ENCODE results near the gene XCR1.

Gene XCR1

GRCh38 chr3:45983770-45984169, 43.5 kb downstream of the XCR1 start:
- no peak for DNase-seq (ENCODE audit: low read depth)

GRCh38 chr3:45981346-45982074, 45.8 kb downstream of the XCR1 start:
- no peak for DNase-seq (ENCODE audit: low read depth)

DNA sequence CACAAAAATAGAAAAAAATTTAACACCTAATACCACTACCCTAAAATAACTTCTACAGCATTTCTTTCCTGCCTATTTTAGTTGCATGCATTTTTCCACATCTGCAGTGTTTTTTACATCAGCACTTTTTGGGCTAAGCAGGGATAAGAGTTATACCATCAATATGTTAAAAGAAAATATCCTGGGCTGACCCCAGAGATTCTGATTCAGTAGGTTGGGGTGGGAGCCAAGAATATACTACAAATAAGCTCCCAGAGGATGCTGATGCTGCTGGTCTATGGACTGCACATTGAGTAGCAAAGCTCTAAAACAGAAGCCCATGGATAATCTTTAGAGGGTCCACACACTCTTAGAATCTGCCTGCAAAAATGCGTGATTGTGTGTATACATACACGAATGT, 46.5 kb downstream of the XCR1 start:
- DNase-seq (ENCODE audit: low read depth), result no peak

DNA sequence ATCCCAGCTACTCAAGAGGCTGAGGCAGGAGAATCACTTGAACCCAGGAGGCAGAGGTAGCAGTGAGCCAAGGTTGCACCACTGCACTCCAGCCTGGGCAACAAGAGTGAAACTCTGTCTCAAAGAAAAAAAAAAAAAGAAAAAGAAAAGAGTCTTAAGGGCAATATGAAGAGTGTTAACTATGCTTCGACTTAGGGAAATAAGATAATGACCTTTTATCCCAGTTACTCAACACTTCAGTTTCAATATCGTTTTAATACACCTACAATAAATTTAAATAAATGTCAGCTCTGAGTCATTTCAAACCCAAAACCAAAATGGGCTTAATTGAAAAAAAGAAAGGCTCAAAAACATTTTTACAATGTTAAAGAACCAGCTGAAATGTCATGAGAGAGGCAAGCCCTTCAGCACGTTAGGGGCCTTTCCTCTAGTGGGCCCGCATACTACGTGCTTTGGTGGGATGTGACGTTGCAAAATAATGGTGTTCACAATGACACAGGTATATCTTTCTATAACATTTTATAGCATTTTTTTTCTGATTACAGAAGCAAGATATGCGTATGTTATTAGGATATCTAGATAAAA, 47.0 kb downstream of the XCR1 start:
- DNase-seq (ENCODE audit: low read depth), result peak; percentile 30

DNA sequence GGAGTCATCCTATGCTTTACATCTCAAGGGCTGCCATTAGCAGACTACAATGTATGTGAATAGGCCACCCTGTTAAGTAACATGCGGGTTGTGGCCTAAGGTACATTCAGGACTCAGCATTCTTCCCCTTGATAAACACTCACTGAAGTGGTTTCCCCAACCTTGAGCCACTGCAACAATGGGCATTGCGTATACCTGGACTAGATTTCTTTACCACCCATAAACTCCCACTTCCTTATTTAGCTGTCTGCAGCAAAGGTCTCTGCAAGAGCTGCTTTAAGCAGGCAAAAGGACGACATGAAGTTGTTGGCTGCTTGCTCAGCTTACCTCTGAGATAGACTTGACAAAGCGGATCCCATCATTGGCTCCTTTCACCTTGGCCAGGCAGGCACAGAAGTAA, 47.9 kb downstream of the XCR1 start:
- DNase-seq (ENCODE audit: low read depth), result no peak

DNA sequence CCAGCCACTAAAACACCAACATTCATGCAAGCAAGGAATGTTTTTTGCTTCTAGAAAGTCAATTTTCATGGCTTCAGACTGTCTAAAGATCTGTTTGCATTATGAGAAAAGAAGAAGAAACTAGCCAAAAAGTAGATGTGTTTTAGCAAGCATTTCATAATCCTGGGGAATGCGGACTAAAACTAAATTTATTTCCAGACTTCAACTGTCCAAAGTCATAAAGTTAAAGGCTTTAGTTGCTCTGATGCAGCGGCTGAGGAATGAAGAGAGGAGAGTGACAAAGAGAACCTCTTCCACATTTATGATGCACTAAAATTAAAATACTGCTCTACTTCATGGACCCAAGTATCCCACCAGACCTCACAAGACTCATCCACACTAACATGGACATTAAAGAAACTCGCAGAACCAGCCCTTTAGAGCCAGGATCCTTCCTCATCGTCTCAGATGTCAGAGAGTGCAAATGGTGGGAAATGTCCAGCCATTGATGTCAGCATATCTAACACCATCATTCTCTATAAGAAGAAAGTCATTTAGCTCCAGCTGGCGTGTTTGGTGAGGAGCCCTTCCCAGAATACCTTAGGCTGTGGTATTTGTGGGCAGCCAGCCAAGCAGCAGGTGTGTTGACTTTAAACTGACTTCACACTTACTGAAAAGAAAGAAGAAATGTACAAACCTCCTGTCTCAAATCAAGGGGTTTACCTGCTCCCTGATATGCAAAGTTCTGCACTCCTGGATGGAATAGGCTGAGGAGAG, 49.1 kb downstream of the XCR1 start:
- peak; percentile 23 for DNase-seq (ENCODE audit: low read depth)

DNA sequence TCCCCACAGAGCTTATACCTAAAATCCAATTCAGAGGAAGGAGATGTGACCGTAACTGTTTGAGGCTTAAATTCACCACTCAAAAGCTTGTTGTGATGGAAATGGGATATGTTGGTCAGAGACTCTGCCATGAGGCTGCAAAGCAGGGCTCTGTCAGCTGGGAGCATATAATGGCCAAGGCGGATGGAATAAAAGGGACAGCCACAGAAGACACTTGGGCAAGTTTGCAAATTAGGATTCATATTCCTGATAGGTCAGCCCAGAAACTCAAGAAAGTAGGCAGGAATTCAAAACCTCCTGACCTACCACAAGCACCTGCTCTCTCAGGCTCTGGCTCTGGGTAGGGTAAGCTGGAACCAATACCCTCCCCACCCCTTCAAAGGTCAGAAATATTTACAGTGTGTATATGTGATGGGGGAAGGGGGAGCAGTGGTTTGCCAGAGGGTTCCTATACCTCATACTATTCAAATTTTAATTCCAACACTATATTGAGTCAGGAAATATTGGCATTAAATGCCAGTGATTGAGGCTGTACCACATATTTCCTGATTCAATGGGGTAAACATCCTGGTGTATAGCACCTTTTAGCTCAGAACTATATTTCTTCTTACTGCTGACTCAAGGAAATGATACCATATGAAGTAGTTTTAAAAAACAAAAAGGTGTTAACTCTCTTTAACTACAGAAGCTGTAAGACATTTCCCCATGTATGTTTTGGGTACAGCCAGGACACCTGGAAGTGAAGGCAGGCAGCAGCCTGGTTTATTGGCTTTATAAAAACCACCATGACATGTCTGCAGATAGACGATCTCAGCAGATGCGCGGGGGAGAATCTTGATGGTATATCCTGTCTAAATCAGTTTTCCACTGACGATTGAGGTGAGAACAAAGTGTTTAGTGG, 50.8 kb downstream of the XCR1 start:
- peak; percentile 33 for DNase-seq (ENCODE audit: low read depth)

DNA sequence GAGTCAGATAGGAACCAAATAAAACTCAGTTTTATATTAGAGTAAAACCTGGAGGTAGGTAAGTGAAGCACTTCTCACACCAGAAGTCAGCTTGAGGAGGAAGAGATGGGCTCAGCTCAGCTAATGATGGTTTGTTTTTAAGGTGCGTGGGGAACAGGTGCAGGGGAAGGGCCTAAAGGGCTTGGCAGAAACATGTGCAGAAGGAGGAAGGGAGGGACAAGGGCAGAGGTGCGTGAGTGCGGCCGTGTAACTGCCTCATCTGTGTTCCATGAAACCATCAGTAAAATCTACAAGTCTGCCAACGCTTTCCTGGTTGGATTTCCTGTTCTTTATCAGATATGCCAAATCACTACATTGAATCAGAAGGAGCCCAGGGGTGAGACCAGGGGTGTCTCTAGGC, 51.6 kb downstream of the XCR1 start:
- DNase-seq (ENCODE audit: low read depth), result no peak

DNA sequence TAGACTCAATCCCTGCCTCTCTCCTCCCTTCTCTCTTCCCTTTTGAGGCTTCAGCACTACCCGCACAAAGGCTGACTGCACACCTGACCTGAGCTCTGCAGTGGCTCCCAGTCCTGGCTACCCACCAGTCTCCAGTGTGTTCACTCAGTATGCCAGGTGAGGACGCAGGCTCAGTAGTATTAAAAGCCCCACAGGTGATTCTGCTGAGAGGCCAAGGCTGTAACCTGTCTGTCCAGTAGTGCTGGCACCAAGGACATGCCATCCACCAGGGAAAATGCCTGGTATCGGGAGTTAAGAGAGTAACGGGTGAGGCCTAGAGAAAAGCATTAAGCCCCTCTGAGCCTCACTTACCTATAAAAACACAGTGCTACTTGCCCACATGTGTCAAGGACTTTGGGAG, 52.6 kb downstream of the XCR1 start:
- no peak for DNase-seq (ENCODE audit: low read depth)

GRCh38 chr3:45972534-45973402, 54.5 kb downstream of the XCR1 start:
- DNase-seq (ENCODE audit: low read depth), result no peak

DNA sequence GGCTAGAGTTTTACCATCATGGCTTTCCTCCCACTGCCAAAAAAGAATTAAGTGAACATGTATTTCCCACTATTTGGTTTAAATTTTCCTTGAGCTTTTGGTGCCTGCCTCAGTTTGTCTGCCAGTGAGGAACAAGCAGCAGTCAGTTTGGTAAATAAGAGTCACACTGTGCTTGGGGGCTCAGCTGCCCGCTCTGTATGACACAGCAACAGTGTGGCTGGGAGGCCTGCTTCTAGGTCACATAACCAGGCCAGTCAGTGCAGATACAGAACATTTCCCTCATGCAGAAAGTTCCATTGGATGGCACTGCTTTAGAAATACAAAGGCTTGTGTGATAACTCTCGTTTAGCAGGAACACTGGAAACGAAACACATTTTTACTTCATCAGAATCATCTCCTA, 57.3 kb downstream of the XCR1 start:
- no peak for DNase-seq (ENCODE audit: low read depth)

GRCh38 chr3:45969116-45969515, 58.2 kb downstream of the XCR1 start:
- no peak for DNase-seq (ENCODE audit: low read depth)

GRCh38 chr3:45968706-45969105, 58.6 kb downstream of the XCR1 start:
- DNase-seq (ENCODE audit: low read depth), result no peak

- DNase-seq (ENCODE audit: low read depth), result no peak
These were observed 59.1 kb downstream of the XCR1 start for GRCh38 chr3:45968149-45968548.

GRCh38 chr3:45967724-45968123, 59.6 kb downstream of the XCR1 start:
- DNase-seq (ENCODE audit: low read depth), result no peak
